ENCODE results near the gene CAMSAP2. TPM values are rescaled to one million over a fixed set of nuclear protein-coding genes. Genes with fewer than 3 reads are reported as not detected.
A peak's percentile ranks its signal among the peaks of the same experiment; 100 is the strongest.

CAMSAP2 gene
- total RNA-seq, 1 donor = 55.7 TPM

GRCh38 chr1:200771625-200772555 lies 33.2 kb downstream of the CAMSAP2 start:
- TF ChIP-seq CTCF (IDR thresholded peaks at IDR 0.05; ENCODE audit: insufficient read depth, low read depth, low read length) = no peak
- no peak for DNase-seq (ENCODE audit: low read depth)
- H3K4me3 ChIP-seq (ENCODE audit: low read depth, low read length) = no peak overlapping the region

GRCh38 chr1:200774311-200774710 lies 35.6 kb downstream of the CAMSAP2 start:
- no peak for TF ChIP-seq CTCF (IDR thresholded peaks at IDR 0.05; ENCODE audit: insufficient read depth, low read depth, low read length)
- no peak overlapping the region for H3K4me3 ChIP-seq (ENCODE audit: low read depth, low read length)
- peak; percentile 11 for DNase-seq (ENCODE audit: low read depth)

- no peak for TF ChIP-seq CTCF (IDR thresholded peaks at IDR 0.05; ENCODE audit: insufficient read depth, low read depth, low read length)
- no peak overlapping the region for H3K4me3 ChIP-seq (ENCODE audit: low read depth, low read length)
- peak; percentile 9 for DNase-seq (ENCODE audit: low read depth)
Observed at GRCh38 chr1:200774735-200775444, 36.2 kb downstream of the CAMSAP2 start.

- peak; percentile 28 for DNase-seq (ENCODE audit: low read depth)
- no peak overlapping the region for H3K4me3 ChIP-seq (ENCODE audit: low read depth, low read length)
- TF ChIP-seq CTCF (IDR thresholded peaks at IDR 0.05; ENCODE audit: insufficient read depth, low read depth, low read length) = no peak
Observed at GRCh38 chr1:200775850-200776249, 37.2 kb downstream of the CAMSAP2 start.

- peak; percentile 16 for DNase-seq (ENCODE audit: low read depth)
- no peak overlapping the region for H3K4me3 ChIP-seq (ENCODE audit: low read depth, low read length)
- no peak for TF ChIP-seq CTCF (IDR thresholded peaks at IDR 0.05; ENCODE audit: insufficient read depth, low read depth, low read length)
Observed at GRCh38 chr1:200776949-200777348, 38.3 kb downstream of the CAMSAP2 start.

- TF ChIP-seq CTCF (IDR thresholded peaks at IDR 0.05; ENCODE audit: insufficient read depth, low read depth, low read length) = no peak
- H3K4me3 ChIP-seq (ENCODE audit: low read depth, low read length) = no peak overlapping the region
- DNase-seq (ENCODE audit: low read depth) = no peak
Observed at GRCh38 chr1:200778766-200779165, 40.1 kb downstream of the CAMSAP2 start.
